Measurements from ENCODE around the gene ADRB2. TPM values are rescaled to one million over a fixed set of nuclear protein-coding genes. Genes with fewer than 3 reads are reported as not detected.

The ADRB2 gene
- total RNA-seq, 2 experiments from 2014 or later, result 4.4 to 16.8 TPM

- ChIA-PET POLR2A (interaction anchor here (0.9 to 4.7 kb wide), 6 partner anchors 9 to 68 kb away, joined by 3 to 34 read pairs (median 4); partner anchors contain the start of gene ADRB2), CTCF (ENCODE audit: unreplicated experiment) (interaction anchor here (1.5 kb wide), 1 partner anchor 20 kb away, joined by 3 read pairs; no protein-coding TSS in a partner anchor)
- peaks cover 69% of the 10 kb centered on the region for H3K4me1 ChIP-seq (ENCODE audit: insufficient read depth, low read length, poor library complexity, severe bottlenecking)
Observed at GRCh38 chr5:148808864-148809642, 17.4 kb upstream of the ADRB2 start.

GRCh38 chr5:148809781-148810524, 16.5 kb upstream of the ADRB2 start:
- Histone ChIP-seq H3K36me3 (ENCODE audit: insufficient read depth, low read length) (no peaks in the 10 kb centered on the region), H3K4me2 (ENCODE audit: low read length) (peak overlapping the region; percentile 90), H4K20me1 (ENCODE audit: insufficient read depth, low read length) (no peaks in the 10 kb centered on the region), H2AFZ (ENCODE audit: low read length) (peak overlapping the region; percentile 83), H3K79me2 (ENCODE audit: insufficient read depth, low read depth, low read length) (no peaks in the 10 kb centered on the region), H3K27ac (ENCODE audit: low read depth, low read length, poor library complexity, severe bottlenecking) (peak overlapping the region; percentile 93), H3K9me3 (ENCODE audit: low read length) (no peaks in the 10 kb centered on the region), H3K9me2 (ENCODE audit: insufficient read depth, low read length) (no peaks in the 10 kb centered on the region), H3K4me3 (ENCODE audit: low read depth, low read length, poor library complexity, severe bottlenecking) (peak overlapping the region; percentile 70), H3K4me1 (ENCODE audit: insufficient read depth, low read length, poor library complexity, severe bottlenecking) (peaks cover 70% of the 10 kb centered on the region)
- CTCF ChIA-PET (ENCODE audit: unreplicated experiment), result interaction anchor here (1.0 kb wide), 1 partner anchor 21 kb away, joined by 3 read pairs; no protein-coding TSS in a partner anchor
- DNase-seq (ENCODE audit: low spot score), result no peak
- TF ChIP-seq CTCF (conservative IDR thresholded peaks at IDR 0.05; ENCODE audit: low read length) (no peak), EZH2phosphoT487 (IDR thresholded peaks at IDR 0.05; ENCODE audit: borderline replicate concordance, low read depth, low read length) (no peak)
- intact Hi-C loops (cut with micrococcal nuclease; ENCODE audit: unreplicated experiment), result loop anchor here (1.0 to 10.0 kb wide), 4 partner anchors 19 to 425 kb away; partner anchors contain the start of gene FBXO38
- BruUV-seq (replicated peaks), result no TSS peak
- POLR2A ChIA-PET, result interaction anchor here (1.5 to 4.1 kb wide), 5 partner anchors 8 to 22 kb away, joined by 4 to 15 read pairs (median 4); partner anchors contain the start of gene ADRB2

More at GRCh38 chr5:148808864-148809642, 17.4 kb upstream of the ADRB2 start:
- no peak for TF ChIP-seq EZH2phosphoT487 (IDR thresholded peaks at IDR 0.05; ENCODE audit: borderline replicate concordance, low read depth, low read length)
- no peak for TF ChIP-seq CTCF (conservative IDR thresholded peaks at IDR 0.05; ENCODE audit: low read length)
- H3K36me3 ChIP-seq (ENCODE audit: insufficient read depth, low read length), result no peaks in the 10 kb centered on the region
- H3K27ac ChIP-seq (ENCODE audit: low read depth, low read length, poor library complexity, severe bottlenecking), result peak overlapping the region; percentile 93
- H3K4me2 ChIP-seq (ENCODE audit: low read length), result peak overlapping the region; percentile 90
- peak; percentile 85 for DNase-seq (ENCODE audit: low spot score)
- H3K79me2 ChIP-seq (ENCODE audit: insufficient read depth, low read depth, low read length), result no peaks in the 10 kb centered on the region
- no peaks in the 10 kb centered on the region for H4K20me1 ChIP-seq (ENCODE audit: insufficient read depth, low read length)
- intact Hi-C loops (cut with micrococcal nuclease; ENCODE audit: unreplicated experiment), result loop anchor here (1.0 to 10.0 kb wide), 4 partner anchors 20 to 424 kb away; partner anchors contain the start of gene FBXO38
- H3K9me3 ChIP-seq (ENCODE audit: low read length), result no peaks in the 10 kb centered on the region
- H3K4me3 ChIP-seq (ENCODE audit: low read depth, low read length, poor library complexity, severe bottlenecking), result peak overlapping the region; percentile 70
- peak overlapping the region; percentile 83 for H2AFZ ChIP-seq (ENCODE audit: low read length)
- BruUV-seq (replicated peaks), result no TSS peak
- H3K9me2 ChIP-seq (ENCODE audit: insufficient read depth, low read length), result no peaks in the 10 kb centered on the region
